A673 (cell line): ENCODE results near the gene LMTK3.

Experiments used
- CTCF ChIP-seq: fragments of 300-800, 200-600 bp; sonication (generic); conservative IDR thresholded peaks from 2 replicates; pipeline ENCODE4 v1.5.1; 2017; ENCODE audit warnings: low read depth, mild to moderate bottlenecking, antibody characterized with exemption, low read length, moderate library complexity, mixed read lengths
- EZH2 ChIP-seq: fragments of 200-600 bp; sonication (generic); IDR thresholded peaks from 2 replicates; pipeline ENCODE4 v1.6.1; 2017; ENCODE audit warnings: borderline replicate concordance, low read depth, mild to moderate bottlenecking, mixed read lengths, antibody characterized with exemption, low read length; ENCODE audit not compliant: poor library complexity, severe bottlenecking

- TF ChIP-seq CTCF (no peak), EZH2 (no peak)
Observed at GRCh38 chr19:48554385-48555091, 42.9 kb upstream of the LMTK3 start.
